Endodermal cell (in vitro differentiated cells): ENCODE data around the gene IQCM. TPM values are rescaled to one million over a fixed set of nuclear protein-coding genes. Genes with fewer than 3 reads are reported as not detected.

Source experiments
- DNase-seq: peaks from one replicate; pipeline ENCODE4 v3.0.0-alpha.2; 2017
- H3K27ac ChIP-seq: 2 replicates; pipeline ENCODE4 v1.5.1; 2013; ENCODE audit warnings: mild to moderate bottlenecking, low read depth, low read length, moderate library complexity
- H3K27me3 ChIP-seq: 2 replicates; pipeline ENCODE4 v1.6.1; 2013; ENCODE audit warnings: mild to moderate bottlenecking, low read length, moderate library complexity; ENCODE audit not compliant: insufficient read depth, control insufficient read depth, poor library complexity, severe bottlenecking
- H3K36me3 ChIP-seq: 2 replicates; pipeline ENCODE4 v1.7.0; 2013; ENCODE audit warnings: mild to moderate bottlenecking, low read length, moderate library complexity; ENCODE audit not compliant: control insufficient read depth, insufficient read depth
- H3K4me1 ChIP-seq: one replicate; pipeline ENCODE4 v1.7.0; 2013; ENCODE audit warnings: low read length; ENCODE audit not compliant: control insufficient read depth, insufficient read depth
- H3K4me3 ChIP-seq: 2 replicates; pipeline ENCODE4 v1.5.1; 2013; ENCODE audit warnings: mild to moderate bottlenecking, low read length, moderate library complexity
- H3K9ac ChIP-seq: 2 replicates; pipeline ENCODE4 v1.6.1; 2013; ENCODE audit warnings: mild to moderate bottlenecking, low read length, moderate library complexity; ENCODE audit not compliant: poor library complexity, severe bottlenecking; ENCODE audit errors: extremely low read depth
- H3K9me3 ChIP-seq: 2 replicates; pipeline ENCODE4 v1.6.1; 2013; ENCODE audit warnings: mild to moderate bottlenecking, low read length, moderate library complexity; ENCODE audit not compliant: control insufficient read depth
- H3K27ac Mint-ChIP-seq: 2 replicates; pipeline ENCODE4 v1.8.0; 2020; ENCODE audit warnings: mixed read lengths
- H3K27me3 Mint-ChIP-seq: 2 replicates; pipeline ENCODE4 v1.8.0; 2021; ENCODE audit warnings: mild to moderate bottlenecking, mixed read lengths; ENCODE audit not compliant: insufficient read depth
- H3K36me3 Mint-ChIP-seq: 2 replicates; pipeline ENCODE4 v1.8.0; 2020; ENCODE audit warnings: low read depth, mixed read lengths
- H3K4me1 Mint-ChIP-seq: 2 replicates; pipeline ENCODE4 v1.8.0; 2020; ENCODE audit warnings: mixed read lengths
- H3K4me3 Mint-ChIP-seq: 2 replicates; pipeline ENCODE4 v1.8.0; 2020; ENCODE audit warnings: mild to moderate bottlenecking, moderate library complexity, mixed read lengths
- H3K9me3 Mint-ChIP-seq: 2 replicates; pipeline ENCODE4 v1.8.0; 2020; ENCODE audit warnings: mild to moderate bottlenecking, mixed read lengths
- WGBS, 2 experiments: methylation state at CpG; one replicate each; pipeline versions ENCODE4 v1.1.5 to v1.1.7; 2013; ENCODE audit warnings: missing lambda C conversion rate in 2 of 2, mixed read lengths in 1 of 2; ENCODE audit not compliant: insufficient coverage in 1 of 2, insufficient read length in 1 of 2; 5-methylcytosine and 5-hydroxymethylcytosine counted together
- total RNA-seq, 2 donors: library from RNA; stranded (reverse); fragmentation: NEBNext Ultra II Directional in 1 of 2; extraction: Animal tissue kit (Norgen Biotek cat#: 25700) in 1 of 2; gene quantifications; 2 replicates in 1 of 2; 3 replicates in 1 of 2; pipeline ENCODE4 v1.2.1, GENCODE V29; 2021
- TF ChIP-seq, protein P1 (sequence below): fragments of 200-600 bp; sonication (generic); conservative IDR thresholded peaks from 2 replicates; pipeline ENCODE4 v1.5.0; 2021; ENCODE audit warnings: antibody characterized with exemption, mild to moderate bottlenecking

The IQCM gene
- total RNA-seq, 2 donors from 2014 or later: not detected

GRCh38 chr4:149552601-149553000, 263.0 kb downstream of the IQCM start:
- H3K27ac Mint-ChIP-seq: no peak overlapping the region
- no peak overlapping the region for H3K4me3 Mint-ChIP-seq
- Histone ChIP-seq H3K4me3 (no peak overlapping the region), H3K9ac (no peak overlapping the region), H3K9me3 (no peaks in the 10 kb centered on the region), H3K36me3 (no peaks in the 10 kb centered on the region), H3K27me3 (no peaks in the 10 kb centered on the region), H3K4me1 (no peaks in the 10 kb centered on the region), H3K27ac (no peak overlapping the region)
- no peaks in the 10 kb centered on the region for H3K36me3 Mint-ChIP-seq
- TF ChIP-seq, protein P1, sequence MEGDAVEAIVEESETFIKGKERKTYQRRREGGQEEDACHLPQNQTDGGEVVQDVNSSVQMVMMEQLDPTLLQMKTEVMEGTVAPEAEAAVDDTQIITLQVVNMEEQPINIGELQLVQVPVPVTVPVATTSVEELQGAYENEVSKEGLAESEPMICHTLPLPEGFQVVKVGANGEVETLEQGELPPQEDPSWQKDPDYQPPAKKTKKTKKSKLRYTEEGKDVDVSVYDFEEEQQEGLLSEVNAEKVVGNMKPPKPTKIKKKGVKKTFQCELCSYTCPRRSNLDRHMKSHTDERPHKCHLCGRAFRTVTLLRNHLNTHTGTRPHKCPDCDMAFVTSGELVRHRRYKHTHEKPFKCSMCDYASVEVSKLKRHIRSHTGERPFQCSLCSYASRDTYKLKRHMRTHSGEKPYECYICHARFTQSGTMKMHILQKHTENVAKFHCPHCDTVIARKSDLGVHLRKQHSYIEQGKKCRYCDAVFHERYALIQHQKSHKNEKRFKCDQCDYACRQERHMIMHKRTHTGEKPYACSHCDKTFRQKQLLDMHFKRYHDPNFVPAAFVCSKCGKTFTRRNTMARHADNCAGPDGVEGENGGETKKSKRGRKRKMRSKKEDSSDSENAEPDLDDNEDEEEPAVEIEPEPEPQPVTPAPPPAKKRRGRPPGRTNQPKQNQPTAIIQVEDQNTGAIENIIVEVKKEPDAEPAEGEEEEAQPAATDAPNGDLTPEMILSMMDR: no peak
- DNase-seq: no peak
- peaks cover 4% of the 10 kb centered on the region for H3K4me1 Mint-ChIP-seq
- H3K9me3 Mint-ChIP-seq: no peaks in the 10 kb centered on the region
- H3K27me3 Mint-ChIP-seq: no peaks in the 10 kb centered on the region

DNA sequence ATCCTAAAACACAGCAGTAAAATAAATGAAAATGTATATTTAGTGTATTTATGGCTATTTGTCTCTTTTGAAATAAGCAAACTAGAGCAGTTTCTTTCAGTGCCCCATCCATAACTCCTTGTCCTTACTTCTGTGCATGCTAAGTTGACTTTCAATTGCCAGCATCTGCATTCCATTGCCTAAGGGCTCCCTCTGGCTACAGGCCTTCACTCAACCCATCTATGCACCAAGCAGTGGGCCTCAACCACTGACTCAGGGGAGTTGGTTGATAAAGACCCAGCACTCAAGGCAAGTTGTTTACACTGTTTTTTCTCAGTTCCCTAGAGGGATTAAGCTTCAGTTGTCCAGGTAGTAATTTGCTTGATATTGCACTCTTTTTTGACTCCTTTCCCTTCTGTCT, 265.7 kb downstream of the IQCM start:
- H3K4me1 Mint-ChIP-seq: peaks cover 4% of the 10 kb centered on the region
- TF ChIP-seq, protein P1: peak; percentile 53
- Histone ChIP-seq H3K9me3 (no peaks in the 10 kb centered on the region), H3K27me3 (no peaks in the 10 kb centered on the region), H3K4me3 (no peak overlapping the region), H3K27ac (no peak overlapping the region), H3K9ac (no peak overlapping the region), H3K36me3 (no peaks in the 10 kb centered on the region), H3K4me1 (no peaks in the 10 kb centered on the region)
- no peaks in the 10 kb centered on the region for H3K27me3 Mint-ChIP-seq
- H3K27ac Mint-ChIP-seq: peak overlapping the region; percentile 19
- H3K9me3 Mint-ChIP-seq: no peaks in the 10 kb centered on the region
- H3K4me3 Mint-ChIP-seq: no peak overlapping the region
- peak; percentile 75 for DNase-seq
- H3K36me3 Mint-ChIP-seq: no peaks in the 10 kb centered on the region

DNA sequence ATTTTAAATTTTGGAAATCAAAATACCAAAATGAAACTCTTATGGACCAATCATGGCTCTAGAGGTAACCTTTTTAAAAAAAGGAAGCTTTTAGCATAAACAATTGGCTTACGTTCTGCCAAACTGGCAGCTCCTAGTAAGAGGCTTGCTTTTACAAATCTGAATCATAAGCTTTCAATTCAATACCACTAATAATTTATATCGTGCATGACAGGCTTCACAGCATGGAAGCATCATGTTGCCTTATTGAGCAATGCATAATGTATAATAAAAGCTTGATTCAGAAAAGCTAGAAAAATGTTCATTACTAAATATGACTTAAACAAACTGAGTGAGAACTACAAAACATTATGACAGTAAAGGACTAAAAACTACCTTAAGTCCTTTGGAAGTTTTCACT, 280.9 kb downstream of the IQCM start:
- Mint-ChIP-seq H3K27me3 (no peaks in the 10 kb centered on the region), H3K4me3 (no peak overlapping the region), H3K4me1 (peaks cover 4% of the 10 kb centered on the region), H3K36me3 (no peaks in the 10 kb centered on the region), H3K9me3 (peaks cover 7% of the 10 kb centered on the region), H3K27ac (no peak overlapping the region)
- H3K9ac ChIP-seq: no peak overlapping the region
- no peak overlapping the region for H3K27ac ChIP-seq
- no peak overlapping the region for H3K4me3 ChIP-seq
- peaks cover 22% of the 10 kb centered on the region for H3K9me3 ChIP-seq
- peaks cover 17% of the 10 kb centered on the region for H3K27me3 ChIP-seq
- no peaks in the 10 kb centered on the region for H3K36me3 ChIP-seq
- DNase-seq: no peak
- TF ChIP-seq, protein P1: no peak
- WGBS, 2 experiments: 86 to 99% methylated on average over 1 to 2 of the region's 2 CpGs
- H3K4me1 ChIP-seq: peaks cover 4% of the 10 kb centered on the region
